ENCODE results near the gene NTMT1.

- no peak for TF ChIP-seq CTCF (IDR thresholded peaks at IDR 0.05)
- no peak for TF ChIP-seq ZFX (IDR thresholded peaks at IDR 0.05; ENCODE audit: borderline replicate concordance)
Measured at GRCh38 chr9:129637673-129638439, 11.9 kb downstream of the NTMT1 start.
